Measurements from ENCODE around the gene ELP4.
"Not testable (repeated sequence)": the region's sequence is repeated elsewhere in the genome, so short reads cannot be mapped to it uniquely, and the experiment has no call there.

The ELP4 gene

GRCh38 chr11:31725176-31725575 lies 215.6 kb downstream of the ELP4 start:
- Histone ChIP-seq H3K4me2 (ENCODE audit: insufficient read depth, low read length) (no peak overlapping the region), H3K79me2 (ENCODE audit: insufficient read depth, low read length) (no peaks in the 10 kb centered on the region), H3K9ac (ENCODE audit: low read depth, low read length) (no peak overlapping the region), H4K20me1 (ENCODE audit: insufficient read depth, low read length) (no peaks in the 10 kb centered on the region), H2AFZ (ENCODE audit: low read depth, low read length) (no peak overlapping the region), H3K27me3 (ENCODE audit: insufficient read depth, low read length, poor library complexity) (no peaks in the 10 kb centered on the region), H3K4me1 (ENCODE audit: insufficient read depth, low read length) (no peaks in the 10 kb centered on the region), H3K27ac (ENCODE audit: low read length) (no peak overlapping the region), H3K9me3 (ENCODE audit: insufficient read depth, low read length, severe bottlenecking) (no peaks in the 10 kb centered on the region), H3K4me3 (ENCODE audit: low read depth in 1 of 2, low read length in 2 of 2) (no peak overlapping the region), H3K36me3 (ENCODE audit: insufficient read depth, low read length) (no peaks in the 10 kb centered on the region)
- ATAC-seq (ENCODE audit: insufficient read depth, low read depth) (no peak), DNase-seq (no peak)
- TF ChIP-seq, protein P1, sequence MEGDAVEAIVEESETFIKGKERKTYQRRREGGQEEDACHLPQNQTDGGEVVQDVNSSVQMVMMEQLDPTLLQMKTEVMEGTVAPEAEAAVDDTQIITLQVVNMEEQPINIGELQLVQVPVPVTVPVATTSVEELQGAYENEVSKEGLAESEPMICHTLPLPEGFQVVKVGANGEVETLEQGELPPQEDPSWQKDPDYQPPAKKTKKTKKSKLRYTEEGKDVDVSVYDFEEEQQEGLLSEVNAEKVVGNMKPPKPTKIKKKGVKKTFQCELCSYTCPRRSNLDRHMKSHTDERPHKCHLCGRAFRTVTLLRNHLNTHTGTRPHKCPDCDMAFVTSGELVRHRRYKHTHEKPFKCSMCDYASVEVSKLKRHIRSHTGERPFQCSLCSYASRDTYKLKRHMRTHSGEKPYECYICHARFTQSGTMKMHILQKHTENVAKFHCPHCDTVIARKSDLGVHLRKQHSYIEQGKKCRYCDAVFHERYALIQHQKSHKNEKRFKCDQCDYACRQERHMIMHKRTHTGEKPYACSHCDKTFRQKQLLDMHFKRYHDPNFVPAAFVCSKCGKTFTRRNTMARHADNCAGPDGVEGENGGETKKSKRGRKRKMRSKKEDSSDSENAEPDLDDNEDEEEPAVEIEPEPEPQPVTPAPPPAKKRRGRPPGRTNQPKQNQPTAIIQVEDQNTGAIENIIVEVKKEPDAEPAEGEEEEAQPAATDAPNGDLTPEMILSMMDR (IDR thresholded peaks at IDR 0.05; ENCODE audit: borderline replicate concordance, extremely low read depth, low read length, poor library complexity, severe bottlenecking), result no peak
- TF ChIP-seq EZH2 (IDR thresholded peaks at IDR 0.05; ENCODE audit: borderline replicate concordance, low read depth, low read length, severe bottlenecking), result no peak

GRCh38 chr11:31728432-31728831 lies 218.9 kb downstream of the ELP4 start:
- Histone ChIP-seq H3K27me3 (ENCODE audit: insufficient read depth, low read length, poor library complexity) (no peaks in the 10 kb centered on the region), H3K36me3 (ENCODE audit: insufficient read depth, low read length) (no peaks in the 10 kb centered on the region), H3K9me3 (ENCODE audit: insufficient read depth, low read length, severe bottlenecking) (no peaks in the 10 kb centered on the region), H3K4me2 (ENCODE audit: insufficient read depth, low read length) (no peak overlapping the region), H2AFZ (ENCODE audit: low read depth, low read length) (no peak overlapping the region), H3K4me1 (ENCODE audit: insufficient read depth, low read length) (no peaks in the 10 kb centered on the region), H3K4me3 (ENCODE audit: low read depth in 1 of 2, low read length in 2 of 2) (no peak overlapping the region), H4K20me1 (ENCODE audit: insufficient read depth, low read length) (no peaks in the 10 kb centered on the region), H3K27ac (ENCODE audit: low read length) (no peak overlapping the region), H3K9ac (ENCODE audit: low read depth, low read length) (no peak overlapping the region), H3K79me2 (ENCODE audit: insufficient read depth, low read length) (no peaks in the 10 kb centered on the region)
- TF ChIP-seq, protein P1 (IDR thresholded peaks at IDR 0.05; ENCODE audit: borderline replicate concordance, extremely low read depth, low read length, poor library complexity, severe bottlenecking), result no peak
- TF ChIP-seq EZH2 (IDR thresholded peaks at IDR 0.05; ENCODE audit: borderline replicate concordance, low read depth, low read length, severe bottlenecking), result no peak
- DNase-seq (no peak), ATAC-seq (ENCODE audit: insufficient read depth, low read depth) (no peak)

DNA sequence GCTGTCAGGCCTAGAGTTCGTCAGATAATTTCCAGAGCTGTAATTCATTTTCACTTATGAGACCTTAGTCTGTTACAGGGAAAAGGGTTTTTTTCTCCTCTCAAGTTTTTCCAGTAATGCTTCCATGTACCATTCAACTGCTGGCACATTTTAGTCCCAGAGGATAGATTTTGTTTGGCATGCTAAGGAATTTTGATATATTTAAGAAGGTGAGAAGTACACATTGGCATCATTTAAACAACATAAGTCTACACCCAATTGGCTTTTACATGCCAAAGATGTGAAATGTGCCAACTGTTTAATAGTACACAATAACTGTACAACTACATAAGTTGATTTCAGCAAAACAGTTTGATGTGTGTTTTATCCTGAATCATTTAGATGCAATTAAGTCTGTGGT lies 230.6 kb downstream of the ELP4 start:
- Histone ChIP-seq H3K4me2 (ENCODE audit: insufficient read depth, low read length) (no peak overlapping the region), H2AFZ (ENCODE audit: low read depth, low read length) (no peak overlapping the region), H3K79me2 (ENCODE audit: insufficient read depth, low read length) (no peaks in the 10 kb centered on the region), H3K9ac (ENCODE audit: low read depth, low read length) (no peak overlapping the region), H4K20me1 (ENCODE audit: insufficient read depth, low read length) (no peaks in the 10 kb centered on the region), H3K4me1 (ENCODE audit: insufficient read depth, low read length) (no peaks in the 10 kb centered on the region), H3K36me3 (ENCODE audit: insufficient read depth, low read length) (no peaks in the 10 kb centered on the region), H3K27me3 (ENCODE audit: insufficient read depth, low read length, poor library complexity) (no peaks in the 10 kb centered on the region), H3K27ac (ENCODE audit: low read length) (no peak overlapping the region), H3K9me3 (ENCODE audit: insufficient read depth, low read length, severe bottlenecking) (no peaks in the 10 kb centered on the region), H3K4me3 (ENCODE audit: low read depth in 1 of 2, low read length in 2 of 2) (no peak overlapping the region)
- TF ChIP-seq EZH2 (IDR thresholded peaks at IDR 0.05; ENCODE audit: borderline replicate concordance, low read depth, low read length, severe bottlenecking), result no peak
- no peak for ATAC-seq (ENCODE audit: insufficient read depth, low read depth)
- no peak for DNase-seq

DNA sequence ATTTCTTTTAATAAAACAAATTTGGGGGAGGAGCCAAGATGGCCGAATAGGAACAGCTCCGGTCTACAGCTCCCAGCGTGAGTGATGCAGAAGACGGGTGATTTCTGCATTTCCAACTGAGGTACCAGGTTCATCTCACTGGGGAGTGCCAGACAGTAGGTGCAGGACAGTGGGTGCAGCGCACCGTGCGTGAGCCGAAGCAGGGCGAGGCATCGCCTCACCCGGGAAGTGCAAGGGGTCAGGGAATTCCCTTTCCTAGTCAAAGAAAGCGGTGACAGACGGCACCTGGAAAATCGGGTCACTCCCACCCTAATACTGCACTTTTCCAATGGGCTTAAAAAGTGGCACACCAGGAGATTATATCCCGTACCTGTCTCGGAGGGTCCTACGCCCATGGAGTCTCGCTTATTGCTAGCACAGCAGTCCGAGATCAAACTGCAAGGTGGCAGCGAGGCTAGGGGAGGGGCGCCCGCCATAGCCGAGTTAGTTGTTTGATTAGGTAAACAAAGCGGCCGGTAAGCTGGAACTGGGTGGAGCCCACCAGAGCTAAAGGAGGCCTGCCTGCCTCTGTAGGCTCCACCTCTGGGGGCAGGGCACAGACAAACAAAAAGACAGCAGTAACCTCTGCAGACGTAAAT lies 231.3 kb downstream of the ELP4 start:
- not testable (repeated sequence) for H4K20me1 ChIP-seq (ENCODE audit: insufficient read depth, low read length); H3K36me3 ChIP-seq (ENCODE audit: insufficient read depth, low read length); H3K4me1 ChIP-seq (ENCODE audit: insufficient read depth, low read length); H3K27me3 ChIP-seq (ENCODE audit: insufficient read depth, low read length, poor library complexity); H3K9me3 ChIP-seq (ENCODE audit: insufficient read depth, low read length, severe bottlenecking); H3K27ac ChIP-seq (ENCODE audit: low read length); H2AFZ ChIP-seq (ENCODE audit: low read depth, low read length); H3K4me2 ChIP-seq (ENCODE audit: insufficient read depth, low read length); ATAC-seq (ENCODE audit: insufficient read depth, low read depth); DNase-seq; H3K79me2 ChIP-seq (ENCODE audit: insufficient read depth, low read length); H3K9ac ChIP-seq (ENCODE audit: low read depth, low read length); H3K4me3 ChIP-seq (ENCODE audit: low read depth in 1 of 2, low read length in 2 of 2)
